H1 (cell line): ENCODE data around the gene HIPK2. TPM values are rescaled to one million over a fixed set of nuclear protein-coding genes. Genes with fewer than 3 reads are reported as not detected.

Experiments used
- CTCF ChIA-PET: fragments of 300-600 bp; sonication (Branson Sonifier 250); formaldehyde crosslinking; loops from one replicate; lab custom pipeline; 2021; ENCODE audit not compliant: partially characterized antibody; lab: Charles Lee
- POLR2A ChIA-PET: fragments of 300-600 bp; sonication (Branson Sonifier 250); formaldehyde crosslinking; loops from one replicate; lab custom pipeline; 2021; ENCODE audit warnings: inconsistent platforms; ENCODE audit not compliant: partially characterized antibody; lab: Charles Lee
- DNase-seq, 2 experiments: peaks; one replicate each; pipeline versions ENCODE4 v3.0.0 to v3.0.0-alpha.2; 2010 to 2022; ENCODE audit warnings: low spot score in 2 of 2, low read depth in 1 of 2, mixed read lengths in 1 of 2
- FAIRE-seq: peaks from 2 replicates; lab custom pipeline; 2011; peaks lifted over from hg19 to GRCh38; lab: Jason Lieb, UNC
- H2AFZ ChIP-seq: 2 replicates; pipeline ENCODE4 v1.8.1; 2012; ENCODE audit warnings: low read length, inconsistent platforms
- H2AK5ac ChIP-seq: 2 replicates; pipeline ENCODE4 v1.6.1; 2013; ENCODE audit warnings: low read depth, low read length
- H2BK120ac ChIP-seq: replicated peaks from 2 replicates; pipeline ENCODE3; 2013; ENCODE audit warnings: low read depth, low read length, inconsistent platforms
- H2BK12ac ChIP-seq: 2 replicates; pipeline ENCODE4 v1.6.1; 2013; ENCODE audit warnings: low read depth, low read length
- H2BK15ac ChIP-seq: 2 replicates; pipeline ENCODE4 v1.6.1; 2013; ENCODE audit warnings: low read length
- H2BK20ac ChIP-seq: 2 replicates; pipeline ENCODE4 v1.6.1; 2013; ENCODE audit warnings: low read length
- H2BK5ac ChIP-seq: 2 replicates; pipeline ENCODE4 v1.6.1; 2013; ENCODE audit warnings: low read depth, low read length
- H3K14ac ChIP-seq: 2 replicates; pipeline ENCODE4 v1.6.1; 2013; ENCODE audit warnings: inconsistent platforms; ENCODE audit not compliant: insufficient read length
- H3K18ac ChIP-seq: 2 replicates; pipeline ENCODE4 v1.6.1; 2013; ENCODE audit warnings: low read length; ENCODE audit errors: extremely low read depth
- H3K23ac ChIP-seq: 2 replicates; pipeline ENCODE4 v1.6.1; 2013; ENCODE audit warnings: inconsistent platforms; ENCODE audit not compliant: insufficient read length
- H3K23me2 ChIP-seq: 2 replicates; pipeline ENCODE4 v1.6.1; 2013; ENCODE audit warnings: low read depth, low read length
- H3K27ac ChIP-seq: 2 replicates; pipeline ENCODE4 v1.6.1; 2011; ENCODE audit warnings: low read depth, low read length, inconsistent platforms
- H3K27me3 ChIP-seq, 4 experiments: replicated peaks in 1 of 4; 1 replicate in 1 of 4; 2 replicates in 3 of 4; pipeline versions ENCODE4 v1.6.1 to v1.8.1; 2011 to 2013; ENCODE audit warnings: low read length in 3 of 4, mild to moderate bottlenecking in 3 of 4, inconsistent platforms in 2 of 4, mixed read lengths in 2 of 4, moderate library complexity in 1 of 4; ENCODE audit not compliant: control insufficient read depth in 3 of 4, insufficient read depth in 3 of 4; ENCODE audit errors: extremely low read depth in 1 of 4
- H3K36me3 ChIP-seq, 4 experiments: 2 replicates each; pipeline versions ENCODE4 v1.6.1 to v1.8.1; 2011 to 2013; ENCODE audit warnings: mild to moderate bottlenecking in 4 of 4, low read length in 3 of 4, moderate library complexity in 2 of 4, control low read depth in 1 of 4, inconsistent platforms in 1 of 4; ENCODE audit not compliant: insufficient read depth in 4 of 4, control insufficient read depth in 2 of 4
- H3K4ac ChIP-seq: replicated peaks from 2 replicates; pipeline ENCODE3; 2013; ENCODE audit warnings: low read length, low read depth, mixed read lengths, inconsistent platforms; ENCODE audit not compliant: insufficient read length
- H3K4me1 ChIP-seq, 4 experiments: replicated peaks in 1 of 4; 1 replicate in 1 of 4; 2 replicates in 3 of 4; pipeline versions ENCODE4 v1.6.1 to v1.8.1; 2011 to 2013; ENCODE audit warnings: low read length in 3 of 4, inconsistent platforms in 2 of 4, mixed read lengths in 1 of 4; ENCODE audit not compliant: insufficient read depth in 4 of 4, control insufficient read depth in 3 of 4
- H3K4me2 ChIP-seq, 2 experiments: 2 replicates each; pipeline versions ENCODE4 v1.6.1 to v1.8.1; 2011 to 2013; ENCODE audit warnings: low read depth in 2 of 2, low read length in 2 of 2, control low read depth in 1 of 2, inconsistent platforms in 1 of 2, mild to moderate bottlenecking in 1 of 2; ENCODE audit not compliant: insufficient read depth in 1 of 2
- H3K4me3 ChIP-seq, 4 experiments: fragments of 200-600, 300-600 bp in 1 of 4; sonication (generic), shearing (Covaris generic), sonication (Bioruptor Twin) in 1 of 4; 2 replicates each; pipeline versions ENCODE4 v1.5.1 to v1.8.1; 2011 to 2016; ENCODE audit warnings: low read length in 4 of 4, low read depth in 3 of 4, control low read depth in 2 of 4, inconsistent platforms in 2 of 4, mild to moderate bottlenecking in 2 of 4, mixed read lengths in 1 of 4, moderate library complexity in 1 of 4; ENCODE audit not compliant: insufficient read depth in 2 of 4; ENCODE audit errors: extremely low read depth in 1 of 4
- H3K56ac ChIP-seq: replicated peaks from 2 replicates; pipeline ENCODE3; 2013; ENCODE audit warnings: low read depth, mild to moderate bottlenecking, mixed read lengths, low read length, inconsistent platforms; ENCODE audit not compliant: insufficient read length
- H3K79me1 ChIP-seq: 2 replicates; pipeline ENCODE4 v1.6.1; 2013; ENCODE audit warnings: low read depth, low read length, control low read depth
- H3K79me2 ChIP-seq, 2 experiments: 2 replicates each; pipeline versions ENCODE4 v1.6.1 to v1.8.1; 2012 to 2013; ENCODE audit warnings: low read length in 2 of 2, mild to moderate bottlenecking in 2 of 2, inconsistent platforms in 1 of 2; ENCODE audit not compliant: insufficient read depth in 2 of 2, control insufficient read depth in 1 of 2
- H3K9ac ChIP-seq, 4 experiments: replicated peaks in 1 of 4; 1 replicate in 1 of 4; 2 replicates in 3 of 4; pipeline versions ENCODE4 v1.6.1 to v1.8.1; 2011 to 2013; ENCODE audit warnings: low read depth in 3 of 4, low read length in 3 of 4, control low read depth in 2 of 4, mild to moderate bottlenecking in 2 of 4, moderate library complexity in 2 of 4, inconsistent platforms in 1 of 4; ENCODE audit errors: extremely low read depth in 1 of 4
- H3K9me3 ChIP-seq, 2 experiments: 2 replicates each; pipeline versions ENCODE4 v1.6.1 to v1.8.1; 2012 to 2013; ENCODE audit warnings: mild to moderate bottlenecking in 2 of 2, moderate library complexity in 2 of 2, control low read depth in 1 of 2, inconsistent platforms in 1 of 2, low read depth in 1 of 2, low read length in 1 of 2, mixed read lengths in 1 of 2; ENCODE audit not compliant: insufficient read depth in 2 of 2
- H4K20me1 ChIP-seq, 2 experiments: replicated peaks in 1 of 2; 2 replicates each; pipeline versions ENCODE3 to v1.8.1; 2011 to 2013; ENCODE audit warnings: inconsistent platforms in 2 of 2, low read length in 2 of 2, mild to moderate bottlenecking in 1 of 2; ENCODE audit not compliant: insufficient read depth in 2 of 2, control insufficient read depth in 1 of 2
- H4K5ac ChIP-seq: 2 replicates; pipeline ENCODE4 v1.6.1; 2013; ENCODE audit warnings: low read length, low read depth, mixed read lengths, inconsistent platforms; ENCODE audit not compliant: insufficient read length
- H4K8ac ChIP-seq: 2 replicates; pipeline ENCODE4 v1.8.0; 2013; ENCODE audit warnings: mild to moderate bottlenecking, moderate library complexity, low read length, inconsistent platforms; ENCODE audit not compliant: insufficient read depth; ENCODE audit errors: extremely low read depth
- H4K91ac ChIP-seq: replicated peaks from 2 replicates; pipeline ENCODE3; 2013; ENCODE audit warnings: low read length, mixed read lengths, inconsistent platforms; ENCODE audit not compliant: insufficient read length
- BACH1 ChIP-seq: IDR thresholded peaks from 2 replicates; pipeline ENCODE4 v1.6.1; 2012; ENCODE audit warnings: low read length, improper control_type of control experiment
- BRCA1 ChIP-seq: IDR thresholded peaks from 2 replicates; pipeline ENCODE4 v1.6.1; 2012; ENCODE audit warnings: low read depth, low read length, improper control_type of control experiment
- CEBPB ChIP-seq: IDR thresholded peaks from 2 replicates; pipeline ENCODE4 v1.6.1; 2012; ENCODE audit warnings: low read depth, low read length
- HDAC2 ChIP-seq, 2 experiments: fragments of 300-600 bp in 1 of 2; sonication (generic) in 1 of 2; IDR thresholded peaks; 2 replicates each; pipeline ENCODE4 v1.6.1; 2011 to 2012; ENCODE audit warnings: low read depth in 2 of 2, low read length in 2 of 2, mild to moderate bottlenecking in 2 of 2, moderate library complexity in 2 of 2, borderline replicate concordance in 1 of 2, inconsistent platforms in 1 of 2
- KDM1A ChIP-seq: fragments of 200-600, 300-600 bp; sonication (generic); IDR thresholded peaks from 2 replicates; pipeline ENCODE4 v1.7.1; 2016; ENCODE audit warnings: mild to moderate bottlenecking, low read length, borderline replicate concordance
- KDM4A ChIP-seq: IDR thresholded peaks from one replicate; pipeline ENCODE4 v1.7.1; 2012; ENCODE audit warnings: low read depth, mild to moderate bottlenecking, moderate library complexity, low read length, inconsistent platforms; ENCODE audit not compliant: severe bottlenecking
- RAD21 ChIP-seq, 2 experiments: IDR thresholded peaks in 1 of 2; conservative IDR thresholded peaks in 1 of 2; 2 replicates each; pipeline ENCODE4 v1.6.1; 2011; ENCODE audit warnings: low read depth in 2 of 2, low read length in 2 of 2, improper control_type of control experiment in 1 of 2, inconsistent platforms in 1 of 2, mild to moderate bottlenecking in 1 of 2, moderate library complexity in 1 of 2
- SIN3A ChIP-seq, 2 experiments: IDR thresholded peaks in 1 of 2; conservative IDR thresholded peaks in 1 of 2; 2 replicates each; pipeline ENCODE4 v1.6.1; 2011 to 2012; ENCODE audit warnings: low read length in 2 of 2, improper control_type of control experiment in 1 of 2, low read depth in 1 of 2, mild to moderate bottlenecking in 1 of 2
- SRF ChIP-seq: IDR thresholded peaks from 2 replicates; pipeline ENCODE4 v1.6.1; 2011; ENCODE audit warnings: mild to moderate bottlenecking, low read depth, low read length, moderate library complexity
- SUZ12 ChIP-seq: fragments of 200-600 bp; sonication (generic); IDR thresholded peaks from 2 replicates; pipeline ENCODE4 v1.6.1; 2012; ENCODE audit warnings: mild to moderate bottlenecking, inconsistent platforms, low read length, moderate library complexity, mixed read lengths
- WGBS, 2 experiments: shearing (Covaris generic) in 1 of 2; methylation state at CpG; one replicate each; pipeline versions ENCODE4 v1.1.6 to v1.1.7; 2013 to 2015; ENCODE audit warnings: low lambda C conversion rate in 2 of 2, mixed read lengths in 2 of 2, inconsistent platforms in 1 of 2, low coverage in 1 of 2, missing lambda C conversion rate in 1 of 2; ENCODE audit not compliant: insufficient replicate concordance in 2 of 2, insufficient coverage in 1 of 2, insufficient read length in 1 of 2; ENCODE audit errors: extremely low coverage in 1 of 2, missing lambda C conversion rate in 1 of 2; 5-methylcytosine and 5-hydroxymethylcytosine counted together
- polyA plus RNA-seq, 7 experiments: library from polyadenylated mRNA; depleted of rRNA in 3 of 7; stranded (reverse) in 5 of 7; unstranded in 2 of 7; fragments of >200 nt in 5 of 7; fragments of 200-250 nt in 2 of 7; gene quantifications; 1 replicate in 5 of 7; 2 replicates in 1 of 7; 4 replicates in 1 of 7; pipeline versions ENCODE4 v1.2.1 to v1.2.3, GENCODE V29; 2011 to 2013; ENCODE audit warnings: missing spikeins in 2 of 7, mixed read lengths in 2 of 7
- total RNA-seq: library from RNA; stranded (reverse); fragmentation: NEBNext Ultra II Directional; extraction: Animal tissue kit (Norgen Biotek cat#: 25700); gene quantifications from 2 replicates; pipeline ENCODE4 v1.2.1, GENCODE V29; 2021
- TF ChIP-seq, protein P1 (sequence below): IDR thresholded peaks from 2 replicates; pipeline ENCODE4 v1.6.1; 2012; ENCODE audit warnings: low read length, inconsistent platforms

The HIPK2 gene
- total and polyA plus RNA-seq, 2 of the 8 experiments (the other 6 are each of a cell fraction or from before 2014, with no cell fraction given): 8.3 to 24.3 TPM

DNA sequence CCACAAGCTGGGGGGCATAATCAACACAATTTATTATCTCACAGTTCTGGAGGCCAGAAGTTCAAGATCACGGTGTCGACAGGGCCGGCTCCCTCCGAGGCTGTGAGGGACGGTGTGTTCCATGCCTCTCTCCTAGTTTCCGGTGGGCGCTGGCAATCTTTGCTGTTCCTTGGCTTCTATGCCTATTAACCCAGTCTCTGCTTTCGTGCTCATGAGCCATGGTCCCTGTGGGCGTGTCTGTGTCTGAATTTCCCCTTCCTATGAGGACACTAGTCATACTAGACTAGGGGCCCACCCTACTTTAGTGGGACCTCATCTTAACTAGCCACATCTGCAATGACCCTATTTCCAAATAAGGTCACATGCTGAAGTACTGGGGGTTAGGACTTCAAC, 29.4 kb downstream of the HIPK2 start:
- POLR2A ChIA-PET: no interaction called here
- FAIRE-seq (no peak), DNase-seq (no peak)
- TF ChIP-seq, protein P1, sequence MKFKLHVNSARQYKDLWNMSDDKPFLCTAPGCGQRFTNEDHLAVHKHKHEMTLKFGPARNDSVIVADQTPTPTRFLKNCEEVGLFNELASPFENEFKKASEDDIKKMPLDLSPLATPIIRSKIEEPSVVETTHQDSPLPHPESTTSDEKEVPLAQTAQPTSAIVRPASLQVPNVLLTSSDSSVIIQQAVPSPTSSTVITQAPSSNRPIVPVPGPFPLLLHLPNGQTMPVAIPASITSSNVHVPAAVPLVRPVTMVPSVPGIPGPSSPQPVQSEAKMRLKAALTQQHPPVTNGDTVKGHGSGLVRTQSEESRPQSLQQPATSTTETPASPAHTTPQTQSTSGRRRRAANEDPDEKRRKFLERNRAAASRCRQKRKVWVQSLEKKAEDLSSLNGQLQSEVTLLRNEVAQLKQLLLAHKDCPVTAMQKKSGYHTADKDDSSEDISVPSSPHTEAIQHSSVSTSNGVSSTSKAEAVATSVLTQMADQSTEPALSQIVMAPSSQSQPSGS: no peak
- no peak for TF ChIP-seq BRCA1
- no peak for TF ChIP-seq KDM4A
- TF ChIP-seq RAD21 (IDR thresholded peaks at IDR 0.05 in 1 of 2, conservative IDR thresholded peaks at IDR 0.05 in 1 of 2; ENCODE audit: low read depth in 2 of 2, low read length in 2 of 2): no peak
- no peak for TF ChIP-seq CEBPB
- no peak for TF ChIP-seq SUZ12
- TF ChIP-seq KDM1A: no peak
- TF ChIP-seq SRF: no peak
- no peak for TF ChIP-seq BACH1
- no peak for TF ChIP-seq SIN3A (conservative IDR thresholded peaks at IDR 0.05 in 1 of 2, IDR thresholded peaks at IDR 0.05 in 1 of 2; ENCODE audit: low read depth in 1 of 2, low read length in 2 of 2)
- no peak for TF ChIP-seq HDAC2 (IDR thresholded peaks at IDR 0.05; ENCODE audit: borderline replicate concordance in 1 of 2, low read depth in 2 of 2, low read length in 2 of 2)

More for the DNA sequence above, 29.4 kb downstream of the HIPK2 start:
- Histone ChIP-seq H3K4me3 (no peak overlapping the region), H3K4me2 (no peak overlapping the region), H3K23me2 (no peaks in the 10 kb centered on the region), H3K4ac (no peak overlapping the region), H2BK20ac (no peak overlapping the region), H3K23ac (no peak overlapping the region), H2BK5ac (no peak overlapping the region), H3K14ac (no peak overlapping the region), H3K9ac (no peak overlapping the region), H3K79me1 (peaks cover 6% of the 10 kb centered on the region), H3K18ac (no peak overlapping the region), H4K20me1 (peaks cover 2 to 5% of the 10 kb centered on the region in 2 experiments), H2BK12ac (no peak overlapping the region), H3K79me2 (peaks cover 0 to 5% of the 10 kb centered on the region in 2 experiments; a peak in 1 of 4 replicates), H4K5ac (no peak overlapping the region), H3K4me1 (peaks cover 0 to 12% (median 6%) of the 10 kb centered on the region in 4 experiments), H3K36me3 (no peaks in the 10 kb centered on the region), H3K27me3 (no peaks in the 10 kb centered on the region), H3K9me3 (no peaks in the 10 kb centered on the region), H2AK5ac (no peak overlapping the region), H4K8ac (no peak overlapping the region), H2AFZ (no peak overlapping the region), H4K91ac (no peak overlapping the region), H2BK15ac (no peak overlapping the region), H3K56ac (no peak overlapping the region), H3K27ac (no peak overlapping the region), H2BK120ac (no peak overlapping the region)
- CTCF ChIA-PET: interaction anchor here (0.5 to 1.3 kb wide), 3 partner anchors 70 to 696 kb away, joined by 3 to 4 read pairs (median 3); no protein-coding TSS in a partner anchor
- 96% methylated on average over 9 of the region's 9 CpGs; no CpG with 5 or more reads in 1 of the 2 experiments for WGBS, 2 experiments
